Gastrocnemius medialis (tissue), 4 donors: ENCODE results near the gene SMG7.

Experiments used
- POLR2A ChIP-seq, 2 donors: fragments of 450-650 bp; IDR thresholded peaks; one replicate each; pipeline ENCODE4 v1.6.1; 2017; ENCODE audit warnings: antibody characterized with exemption in 2 of 2, mild to moderate bottlenecking in 2 of 2, moderate library complexity in 2 of 2
- TF ChIP-seq, protein P1 (sequence below), 5 experiments: fragments of 450-650 bp in 3 of 5; fragments of 200-600 bp in 2 of 5; sonication (generic) in 2 of 5; IDR thresholded peaks in 4 of 5; conservative IDR thresholded peaks in 1 of 5; 1 replicate in 4 of 5; 2 replicates in 1 of 5; pipeline ENCODE4 v1.5.1; 2016 to 2019; ENCODE audit warnings: antibody characterized with exemption in 5 of 5, mild to moderate bottlenecking in 3 of 5, moderate library complexity in 3 of 5

DNA sequence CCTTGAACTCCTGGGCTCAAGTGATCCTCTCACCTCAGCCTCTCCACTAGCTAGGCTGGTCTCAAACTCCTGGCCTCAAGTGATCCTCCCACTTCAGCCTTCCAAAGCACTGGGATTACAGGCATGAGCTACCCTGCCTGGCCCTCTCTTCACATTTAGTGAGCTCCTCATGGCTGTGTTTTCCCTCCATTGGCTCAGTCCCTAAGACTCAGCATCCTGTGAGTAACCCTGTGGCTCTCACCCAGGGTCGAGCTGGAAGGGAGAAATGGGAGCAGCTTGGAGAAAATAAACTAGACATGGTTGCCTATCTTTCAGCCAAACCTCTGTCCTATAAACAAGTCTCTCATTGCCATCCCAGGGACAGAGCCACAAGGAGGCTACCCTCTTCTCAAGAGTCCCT lies 100.4 kb downstream of the SMG7 start:
- TF ChIP-seq, protein P1, sequence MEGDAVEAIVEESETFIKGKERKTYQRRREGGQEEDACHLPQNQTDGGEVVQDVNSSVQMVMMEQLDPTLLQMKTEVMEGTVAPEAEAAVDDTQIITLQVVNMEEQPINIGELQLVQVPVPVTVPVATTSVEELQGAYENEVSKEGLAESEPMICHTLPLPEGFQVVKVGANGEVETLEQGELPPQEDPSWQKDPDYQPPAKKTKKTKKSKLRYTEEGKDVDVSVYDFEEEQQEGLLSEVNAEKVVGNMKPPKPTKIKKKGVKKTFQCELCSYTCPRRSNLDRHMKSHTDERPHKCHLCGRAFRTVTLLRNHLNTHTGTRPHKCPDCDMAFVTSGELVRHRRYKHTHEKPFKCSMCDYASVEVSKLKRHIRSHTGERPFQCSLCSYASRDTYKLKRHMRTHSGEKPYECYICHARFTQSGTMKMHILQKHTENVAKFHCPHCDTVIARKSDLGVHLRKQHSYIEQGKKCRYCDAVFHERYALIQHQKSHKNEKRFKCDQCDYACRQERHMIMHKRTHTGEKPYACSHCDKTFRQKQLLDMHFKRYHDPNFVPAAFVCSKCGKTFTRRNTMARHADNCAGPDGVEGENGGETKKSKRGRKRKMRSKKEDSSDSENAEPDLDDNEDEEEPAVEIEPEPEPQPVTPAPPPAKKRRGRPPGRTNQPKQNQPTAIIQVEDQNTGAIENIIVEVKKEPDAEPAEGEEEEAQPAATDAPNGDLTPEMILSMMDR (IDR thresholded peaks at IDR 0.05 in 4 of 5, conservative IDR thresholded peaks at IDR 0.05 in 1 of 5): no peak
- no peak for TF ChIP-seq POLR2A (IDR thresholded peaks at IDR 0.05)
